Measurements from ENCODE around the gene KCNK13. TPM values are rescaled to one million over a fixed set of nuclear protein-coding genes. Genes with fewer than 3 reads are reported as not detected.

The KCNK13 gene
- total and polyA plus RNA-seq, 2 of the 4 experiments (the other 2 are of a cell fraction) = not detected

DNA sequence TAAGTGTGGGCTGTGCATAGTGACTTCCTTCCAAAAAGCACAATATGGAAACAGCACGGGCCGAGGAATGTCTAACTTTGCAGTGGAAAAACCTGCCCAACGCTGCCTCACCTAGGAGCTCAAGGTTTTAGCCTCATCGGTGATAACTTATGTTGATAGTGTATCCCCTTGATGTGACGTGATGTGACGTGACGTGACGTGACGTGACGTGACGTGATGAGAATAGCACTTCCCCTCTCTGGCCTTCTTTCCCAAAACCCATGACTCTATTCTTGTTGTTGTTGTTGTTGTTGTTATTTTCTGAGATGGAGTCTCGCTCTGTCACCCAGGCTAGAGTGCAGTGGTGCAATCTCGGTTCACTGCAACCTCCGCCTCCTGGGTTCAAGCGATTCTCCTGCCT, 64.5 kb downstream of the KCNK13 start:
- ATAC-seq (ENCODE audit: low read depth) (no peak), DNase-seq (no peak)
- TF ChIP-seq MXI1 (IDR thresholded peaks at IDR 0.05; ENCODE audit: borderline replicate concordance, low read depth, low read length) (no peak), SMC3 (IDR thresholded peaks at IDR 0.05; ENCODE audit: low read depth, low read length) (no peak), RAD21 (IDR thresholded peaks at IDR 0.05; ENCODE audit: low read length) (no peak), RFX5 (IDR thresholded peaks at IDR 0.05; ENCODE audit: low read depth, low read length) (no peak), BHLHE40 (IDR thresholded peaks at IDR 0.05; ENCODE audit: low read depth, low read length) (no peak), MAFK (IDR thresholded peaks at IDR 0.05; ENCODE audit: low read depth, low read length) (no peak), NFE2L2 (IDR thresholded peaks at IDR 0.05; ENCODE audit: low read depth, low read length) (no peak)
- TF ChIP-seq, protein P1, sequence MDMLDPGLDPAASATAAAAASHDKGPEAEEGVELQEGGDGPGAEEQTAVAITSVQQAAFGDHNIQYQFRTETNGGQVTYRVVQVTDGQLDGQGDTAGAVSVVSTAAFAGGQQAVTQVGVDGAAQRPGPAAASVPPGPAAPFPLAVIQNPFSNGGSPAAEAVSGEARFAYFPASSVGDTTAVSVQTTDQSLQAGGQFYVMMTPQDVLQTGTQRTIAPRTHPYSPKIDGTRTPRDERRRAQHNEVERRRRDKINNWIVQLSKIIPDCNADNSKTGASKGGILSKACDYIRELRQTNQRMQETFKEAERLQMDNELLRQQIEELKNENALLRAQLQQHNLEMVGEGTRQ (IDR thresholded peaks at IDR 0.05; ENCODE audit: low read depth, low read length) = no peak
- Histone ChIP-seq H3K4ac (ENCODE audit: low read depth, low read length) (no peak overlapping the region), H3K4me3 (ENCODE audit: insufficient read depth, low read depth, low read length) (no peak overlapping the region), H2AFZ (replicated peaks; ENCODE audit: low read length, poor library complexity) (no peak overlapping the region), H4K8ac (ENCODE audit: low read depth in 2 of 2, low read length in 2 of 2) (no peak overlapping the region), H2BK120ac (ENCODE audit: low read depth, low read length) (no peak overlapping the region), H4K20me1 (ENCODE audit: insufficient read depth, low read length) (no peaks in the 10 kb centered on the region), H3K9me3 (ENCODE audit: control insufficient read depth, insufficient read depth, low read length) (no peaks in the 10 kb centered on the region), H3K4me2 (ENCODE audit: low read depth, low read length) (no peak overlapping the region), H3K9ac (ENCODE audit: low read depth, low read length) (no peak overlapping the region), H3K36me3 (ENCODE audit: control insufficient read depth, insufficient read depth, low read length) (no peaks in the 10 kb centered on the region), H4K91ac (ENCODE audit: insufficient read depth, low read depth, low read length) (no peak overlapping the region), H3K14ac (replicated peaks; ENCODE audit: low read depth, low read length) (no peak overlapping the region), H3K9me1 (ENCODE audit: insufficient read depth, low read length) (no peaks in the 10 kb centered on the region), H2AK5ac (ENCODE audit: low read depth, low read length) (no peak overlapping the region), H2BK15ac (ENCODE audit: low read depth, low read length) (no peak overlapping the region), H2BK5ac (ENCODE audit: low read depth, low read length, poor library complexity, severe bottlenecking) (no peak overlapping the region), H2AK9ac (replicated peaks; ENCODE audit: low read depth, low read length, poor library complexity) (no peak overlapping the region), H3K27me3 (ENCODE audit: control insufficient read depth, insufficient read depth, low read length) (peaks cover 17% of the 10 kb centered on the region), H3K18ac (ENCODE audit: low read depth, low read length) (no peak overlapping the region), H3K23ac (ENCODE audit: low read depth, low read length) (no peak overlapping the region), H2BK20ac (ENCODE audit: low read depth, low read length) (no peak overlapping the region), H3K27ac (ENCODE audit: insufficient read depth, low read length) (no peak overlapping the region), H3K56ac (ENCODE audit: extremely low read depth, insufficient read depth, low read length) (no peak overlapping the region), H3K4me1 (ENCODE audit: control insufficient read depth, insufficient read depth, low read length) (no peaks in the 10 kb centered on the region), H3K79me1 (ENCODE audit: low read depth in 1 of 2, low read length in 2 of 2) (no peaks in the 10 kb centered on the region), H4K5ac (ENCODE audit: low read depth, low read length) (no peak overlapping the region)
- intact Hi-C loops (cut with micrococcal nuclease) (no loop called here), dilution Hi-C loops (cut with HindIII; ENCODE audit: low sequenced_read_pairs, unreplicated experiment) (no loop called here), in situ Hi-C loops (cut with MboI; ENCODE audit: low sequenced_read_pairs) (no loop called here)
- no TSS peak for BruUV-seq (replicated peaks)
- WGBS, 2 experiments (ENCODE audit: extremely low coverage in 2 of 2, insufficient read length in 1 of 2) = no CpG with 5 or more reads among the region's 15 CpGs
- CTCF ChIA-PET = no interaction called here
- POLR2A ChIA-PET (ENCODE audit: unreplicated experiment) = no interaction called here
